HG03097 (cell line): Measurements from ENCODE around the gene PDE4C.

Source experiments
- ATAC-seq: cut with Tn5 transposase; IDR thresholded peaks from one replicate; pipeline ENCODE4 v1.9.1; 2021; ENCODE audit not compliant: unreplicated experiment, low FRiP score

The PDE4C gene

DNA sequence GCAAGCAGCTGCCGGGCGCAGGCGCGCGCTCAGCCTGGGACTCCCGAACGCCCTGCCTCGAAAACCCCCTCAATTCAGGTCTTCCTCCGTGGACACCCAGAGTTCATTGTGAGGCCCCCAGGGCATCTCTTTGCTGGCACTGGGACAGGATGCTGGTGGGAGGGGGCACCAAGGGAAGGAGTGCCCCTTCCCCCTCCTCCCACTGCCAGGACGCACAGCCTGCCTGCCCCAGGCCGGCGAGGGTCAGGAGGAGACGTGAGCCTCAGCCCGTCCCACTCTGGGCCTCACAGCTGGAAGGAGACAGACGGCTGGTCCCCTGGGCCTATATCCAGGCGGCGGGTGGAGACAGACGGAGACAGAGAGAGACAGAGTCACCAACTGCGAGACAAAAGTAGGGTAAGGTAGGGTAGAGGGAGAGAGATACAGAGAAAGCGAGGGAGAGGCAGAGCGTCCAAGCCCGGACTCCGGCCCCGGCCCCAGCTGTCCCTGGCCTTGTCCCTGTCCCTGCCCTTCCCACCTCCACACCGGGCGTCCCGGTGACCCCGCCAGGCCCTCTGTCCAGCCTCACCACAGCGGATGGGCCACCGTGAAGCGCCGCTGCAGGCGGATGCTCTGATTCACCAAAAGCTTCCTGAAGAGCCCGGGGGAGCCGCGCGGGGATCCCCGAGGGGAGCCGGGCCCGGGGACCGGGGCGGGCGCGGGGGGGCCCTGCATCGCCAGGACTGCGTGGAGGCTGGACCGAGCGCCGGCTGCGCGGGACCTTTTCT, at the start of gene PDE4C:
PDE4C (minus strand) TSS at position 737 of the 767 bp plus-strand sequence; CDS start at position 714, 23 bp downstream.
- no peak for ATAC-seq

DNA sequence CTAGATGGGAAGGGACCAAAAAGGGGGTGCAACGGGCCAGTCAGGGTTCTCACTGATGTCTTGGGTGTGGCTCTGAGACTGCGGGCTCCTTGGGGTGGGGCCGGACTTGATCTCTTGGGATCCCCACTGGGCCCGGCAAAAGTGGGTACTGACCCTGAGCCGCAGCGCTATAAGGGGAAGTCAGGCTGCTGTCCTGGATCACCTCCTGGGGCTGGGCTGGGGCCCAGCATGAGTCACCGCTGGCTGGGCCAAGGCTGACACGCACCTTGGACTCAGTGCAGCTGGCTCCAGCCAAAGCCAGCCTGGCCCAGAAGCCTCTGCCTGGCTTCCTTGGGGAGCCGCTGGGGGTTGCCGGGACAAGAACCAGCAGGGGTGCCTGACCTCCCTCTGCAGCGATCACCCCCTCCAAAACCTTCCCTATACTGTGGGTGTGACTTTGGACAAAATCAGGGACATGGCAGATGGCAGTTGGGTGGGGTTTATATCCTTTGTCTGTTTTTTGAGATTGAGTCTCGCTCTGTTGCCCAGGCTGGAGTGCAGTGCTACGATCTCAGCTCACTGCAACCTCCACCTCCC, 48.6 kb upstream of the PDE4C start:
- ATAC-seq = no peak

- ATAC-seq = no peak
Observed at GRCh38 chr19:18274219-18274780, 48.1 kb upstream of the PDE4C start, which contains the start of gene IQCN. Gene IQCN (minus strand): TSS chr19:18274452. CDS start chr19:18269478, 4,974 bp downstream.

- ATAC-seq = no peak
Observed at GRCh38 chr19:18273561-18274218, 47.5 kb upstream of the PDE4C start.

DNA sequence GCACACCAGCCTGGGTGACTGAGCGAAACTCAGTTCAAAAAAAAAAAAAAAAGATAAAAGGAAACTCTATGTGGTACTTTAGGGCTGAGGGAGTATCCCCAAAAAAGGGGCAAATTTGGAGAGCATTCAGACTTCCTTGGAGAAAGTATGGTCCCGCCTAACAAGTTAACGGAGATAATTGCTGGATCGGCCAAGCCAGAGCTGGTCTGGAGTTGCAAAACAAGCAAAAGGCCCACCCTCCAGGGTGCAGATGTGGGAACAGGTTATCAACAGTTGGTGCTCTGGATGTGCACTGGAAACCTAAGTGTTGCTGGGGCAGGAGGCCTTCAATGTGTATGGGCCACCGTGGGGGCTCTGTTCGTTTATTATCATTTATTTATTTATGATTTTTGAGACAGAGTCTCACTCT, 45.2 kb upstream of the PDE4C start:
- ATAC-seq = no peak

DNA sequence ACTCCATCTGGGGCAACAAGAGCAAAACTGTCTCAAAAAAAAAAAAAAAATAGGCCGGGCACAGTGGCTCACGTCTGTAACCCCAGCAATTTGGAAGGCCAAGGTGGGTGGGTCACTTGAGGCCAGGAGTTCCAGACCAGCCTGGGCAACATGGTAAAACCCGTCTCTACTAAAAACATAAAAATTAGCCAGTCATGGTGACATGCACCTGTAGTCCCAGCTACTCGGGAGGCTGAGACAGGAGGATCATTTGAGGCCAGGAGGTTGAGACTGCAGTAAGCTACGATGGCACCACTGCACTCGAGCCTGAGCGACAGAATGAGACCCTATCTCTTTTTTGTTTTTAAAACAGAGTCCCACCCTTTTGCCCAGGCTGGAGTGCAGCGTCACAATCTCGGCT, 44.1 kb upstream of the PDE4C start:
- ATAC-seq = no peak

GRCh38 chr19:18269070-18269723, 43.0 kb upstream of the PDE4C start:
- no peak for ATAC-seq

DNA sequence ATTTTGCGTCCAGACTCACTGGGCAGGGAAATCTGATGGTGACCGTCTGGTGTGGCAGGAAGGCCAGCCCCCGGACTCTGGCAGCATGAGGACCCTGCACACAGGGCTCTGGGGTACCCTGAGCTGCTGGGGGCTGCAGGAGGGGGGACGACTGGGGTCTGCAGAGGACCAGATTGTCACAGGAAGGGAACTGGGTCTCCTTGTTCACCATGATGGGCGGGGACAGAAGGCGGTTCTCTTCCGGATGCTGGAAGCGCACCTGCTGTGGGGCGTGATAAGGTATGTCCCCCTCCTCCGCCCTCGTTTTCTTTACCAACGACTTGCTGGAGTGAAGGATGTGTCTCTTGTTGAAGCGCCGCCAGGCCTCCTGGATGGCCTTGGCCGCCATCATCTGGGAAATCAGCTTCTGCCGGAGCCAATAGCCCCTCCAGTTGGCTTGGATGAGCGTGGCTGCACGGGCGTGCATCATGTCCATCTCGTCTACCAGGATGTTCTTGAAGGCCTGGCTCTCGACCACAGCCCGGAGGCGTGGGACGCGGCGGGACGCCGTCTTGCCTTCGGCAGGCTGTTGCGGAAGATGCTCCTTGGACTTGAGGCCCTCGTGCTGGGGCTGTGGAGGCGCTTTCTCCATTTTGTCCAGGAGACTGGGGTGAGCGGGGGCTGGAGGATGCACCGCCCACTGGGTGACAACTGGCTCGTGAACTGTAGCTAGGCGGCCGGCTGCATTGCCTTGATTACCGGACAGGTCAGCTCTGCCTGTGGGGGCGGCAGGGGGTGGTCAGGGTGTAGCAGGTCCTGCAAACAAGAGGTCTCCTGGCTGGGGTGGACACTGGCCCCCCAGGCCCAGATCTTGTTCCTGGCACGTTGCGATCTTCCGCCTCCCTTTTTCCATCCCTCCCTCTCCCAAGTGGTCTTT, 40.8 kb upstream of the PDE4C start:
- ATAC-seq = no peak

- no peak for ATAC-seq
Observed at GRCh38 chr19:18265582-18265981, 39.3 kb upstream of the PDE4C start.

DNA sequence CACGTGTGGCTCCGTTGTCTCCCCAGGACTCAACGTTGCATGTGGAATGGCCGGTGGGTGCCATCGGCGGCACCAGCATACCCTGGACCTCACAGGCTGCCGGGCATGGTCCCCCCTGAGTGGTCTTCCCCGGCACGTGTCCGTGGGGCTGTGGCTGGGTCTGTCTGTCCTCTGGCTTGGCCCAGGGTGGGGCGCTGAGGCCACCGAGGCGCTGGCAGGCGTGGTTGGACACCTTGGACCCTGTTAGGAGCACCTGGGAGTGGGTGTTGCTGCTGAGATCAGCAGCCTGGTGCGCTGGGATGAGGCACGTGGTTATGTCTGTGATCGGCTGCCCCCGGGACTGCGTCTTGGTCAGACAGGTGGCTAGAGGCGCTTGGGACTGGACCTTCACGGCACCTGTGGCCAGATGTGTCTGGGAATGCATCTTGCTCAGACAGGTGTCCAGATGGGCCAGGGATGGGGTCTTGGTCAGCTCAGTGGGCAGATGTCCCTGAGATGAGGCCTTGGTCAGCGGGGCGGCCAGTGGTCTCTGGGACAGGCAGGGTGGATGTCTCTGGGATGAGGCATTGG, 38.8 kb upstream of the PDE4C start:
- ATAC-seq = no peak

DNA sequence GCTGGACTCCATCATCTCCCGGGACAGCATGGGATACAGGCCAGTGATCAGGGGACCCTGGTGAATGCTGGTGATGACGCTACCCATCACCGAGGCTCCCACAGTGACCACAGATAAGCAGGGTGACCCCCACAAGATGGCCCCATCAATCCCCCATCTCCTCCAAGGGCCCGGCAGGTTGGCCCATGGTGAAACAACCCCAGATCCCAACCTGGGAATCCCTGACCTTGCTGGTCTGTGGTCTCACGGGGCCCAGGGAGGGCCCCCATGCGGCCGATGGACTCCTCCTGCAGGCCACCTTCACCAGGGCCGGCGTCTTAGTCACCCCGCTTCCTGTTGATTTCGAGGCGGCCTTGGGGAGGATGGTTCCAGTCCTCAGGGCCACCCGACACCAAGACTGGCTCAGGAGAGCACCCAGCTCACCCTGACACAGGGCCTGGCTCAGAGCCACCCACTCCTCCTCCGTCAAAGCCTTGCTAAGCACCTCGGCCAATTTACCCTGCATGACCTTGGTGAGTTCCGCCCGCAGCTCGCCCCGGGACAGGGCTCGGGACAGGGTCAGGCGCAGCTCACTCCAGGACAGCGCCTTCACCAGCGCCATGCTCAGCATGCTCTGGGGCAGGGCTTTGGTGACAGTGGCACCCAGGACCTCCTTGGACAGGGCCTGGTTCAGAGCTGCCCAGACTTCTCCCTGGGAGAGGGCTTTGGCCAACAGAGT, 38.1 kb upstream of the PDE4C start:
- ATAC-seq = no peak

DNA sequence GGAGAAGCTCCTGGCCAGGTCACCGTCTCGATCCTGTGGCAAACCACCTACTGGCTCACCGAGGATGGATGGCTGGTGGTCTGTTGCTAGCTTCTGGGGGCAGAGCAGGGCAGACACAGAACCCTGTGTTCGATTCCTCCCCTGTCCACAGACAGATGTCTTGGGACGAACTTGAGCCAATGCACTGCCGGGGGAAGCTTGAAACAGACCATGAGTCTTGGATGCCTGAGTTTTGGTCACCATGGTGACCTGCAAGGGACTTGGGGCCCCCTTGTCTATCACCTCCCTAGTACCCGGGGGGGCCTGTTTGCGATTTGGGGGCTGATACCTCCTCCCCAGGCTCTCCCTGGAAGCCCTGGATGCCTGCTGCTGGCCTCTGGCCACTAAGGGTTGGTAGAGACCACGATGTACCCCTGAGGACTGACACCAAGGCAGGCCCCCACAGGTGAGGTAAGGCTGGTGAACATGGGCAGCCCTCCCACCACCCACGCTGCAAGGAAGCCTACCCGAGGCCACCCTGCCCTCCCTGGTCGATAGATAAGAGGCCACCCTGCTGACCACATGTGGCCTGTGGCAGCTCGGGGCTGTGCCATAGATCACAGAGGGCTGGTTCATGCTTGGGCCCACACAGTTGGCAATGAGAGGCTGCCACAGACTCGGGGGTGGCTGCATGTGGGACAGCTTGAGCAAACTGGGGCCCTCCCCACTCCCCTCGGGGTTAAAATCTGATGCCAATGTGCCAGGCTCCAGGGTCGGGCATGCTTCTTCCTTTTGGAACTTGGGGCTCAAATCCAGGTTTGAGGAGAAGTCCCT, 37.3 kb upstream of the PDE4C start:
- ATAC-seq = no peak

DNA sequence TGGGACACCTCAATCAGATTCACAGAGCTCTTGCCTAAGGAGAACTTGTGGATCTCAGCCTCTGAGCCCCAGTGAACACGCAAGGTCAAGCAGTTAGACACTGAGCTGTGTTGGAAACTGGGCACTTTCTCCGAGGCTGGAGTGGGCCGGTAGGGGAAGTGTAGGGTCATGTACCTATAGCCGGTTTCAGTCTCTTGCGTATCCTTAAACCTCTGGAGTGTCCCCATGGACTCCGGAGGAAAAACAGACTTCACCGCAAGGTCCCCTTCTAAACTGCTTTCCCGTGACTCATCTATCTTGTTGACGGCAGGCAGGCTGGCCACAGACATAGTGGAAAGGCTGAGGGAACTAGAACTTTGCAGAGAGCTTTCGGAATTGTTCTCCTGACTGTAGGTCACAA, 36.7 kb upstream of the PDE4C start:
- no peak for ATAC-seq

DNA sequence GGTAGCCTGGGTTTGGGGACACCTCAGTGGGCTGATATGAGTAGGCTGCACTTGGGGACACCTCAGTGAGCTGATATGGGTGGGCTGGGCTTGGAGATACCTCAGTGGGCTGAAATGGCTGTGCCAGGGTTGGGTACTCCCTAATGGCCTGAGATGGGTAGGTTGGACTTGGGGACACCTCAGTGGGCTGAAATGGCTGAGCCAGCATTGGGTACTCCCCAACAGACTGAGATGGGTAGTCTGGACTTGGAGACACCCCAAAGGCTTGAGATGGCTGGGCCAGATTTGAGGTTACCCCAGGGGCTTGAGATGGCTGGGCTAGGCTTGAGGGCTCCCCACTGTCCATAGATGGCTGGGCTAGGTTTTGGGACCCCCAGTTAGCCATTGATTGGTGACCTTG, 35.9 kb upstream of the PDE4C start:
- ATAC-seq = no peak

GRCh38 chr19:18261474-18261873, 35.2 kb upstream of the PDE4C start:
- no peak for ATAC-seq

DNA sequence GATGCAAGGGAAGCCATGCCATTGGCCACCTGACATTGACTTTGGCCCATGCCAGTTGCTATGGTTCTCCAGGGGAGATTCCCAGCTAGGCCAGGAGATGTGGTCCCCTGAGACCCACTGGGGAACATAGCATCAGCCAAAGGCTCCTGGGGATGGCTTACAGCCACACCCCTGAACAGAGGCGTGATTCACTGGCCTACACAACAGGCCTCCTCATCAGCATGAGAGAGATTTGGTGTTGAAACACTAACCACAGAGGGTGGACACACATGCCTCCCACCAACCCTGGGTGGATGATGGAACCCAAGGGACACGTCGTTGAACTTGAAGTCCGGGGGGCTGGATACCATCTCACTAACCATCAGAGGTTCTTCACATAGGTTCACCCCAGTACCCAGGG, 33.7 kb upstream of the PDE4C start:
- no peak for ATAC-seq

GRCh38 chr19:18257503-18258470, 31.5 kb upstream of the PDE4C start:
- ATAC-seq = no peak
